RWPE1 (cell line): ENCODE measurements around the gene ABCA2.

Experiments used
- CTCF ChIA-PET: fragments of 350-600 bp; sonication (Branson Sonifier 250); formaldehyde crosslinking; extraction: SDS; loops from one replicate; lab custom pipeline; 2021; lab: Yijun Ruan, JAX
- POLR2A ChIA-PET: fragments of 400-600 bp; formaldehyde crosslinking; extraction: SDS; loops from one replicate; lab custom pipeline; 2020; ENCODE audit warnings: antibody characterized with exemption; ENCODE audit not compliant: low non-redundant PET; lab: Yijun Ruan, JAX
- DNase-seq: peaks from one replicate; pipeline ENCODE4 v3.0.0; 2012; ENCODE audit warnings: low spot score
- H3K27ac ChIP-seq: fragments of 450-650 bp; 2 replicates; pipeline ENCODE4 v1.5.1; 2017
- CTCF ChIP-seq: fragments of 450-650 bp; conservative IDR thresholded peaks from 2 replicates; pipeline ENCODE4 v1.5.1; 2017; ENCODE audit warnings: low read depth, mild to moderate bottlenecking

Gene ABCA2, protein sequence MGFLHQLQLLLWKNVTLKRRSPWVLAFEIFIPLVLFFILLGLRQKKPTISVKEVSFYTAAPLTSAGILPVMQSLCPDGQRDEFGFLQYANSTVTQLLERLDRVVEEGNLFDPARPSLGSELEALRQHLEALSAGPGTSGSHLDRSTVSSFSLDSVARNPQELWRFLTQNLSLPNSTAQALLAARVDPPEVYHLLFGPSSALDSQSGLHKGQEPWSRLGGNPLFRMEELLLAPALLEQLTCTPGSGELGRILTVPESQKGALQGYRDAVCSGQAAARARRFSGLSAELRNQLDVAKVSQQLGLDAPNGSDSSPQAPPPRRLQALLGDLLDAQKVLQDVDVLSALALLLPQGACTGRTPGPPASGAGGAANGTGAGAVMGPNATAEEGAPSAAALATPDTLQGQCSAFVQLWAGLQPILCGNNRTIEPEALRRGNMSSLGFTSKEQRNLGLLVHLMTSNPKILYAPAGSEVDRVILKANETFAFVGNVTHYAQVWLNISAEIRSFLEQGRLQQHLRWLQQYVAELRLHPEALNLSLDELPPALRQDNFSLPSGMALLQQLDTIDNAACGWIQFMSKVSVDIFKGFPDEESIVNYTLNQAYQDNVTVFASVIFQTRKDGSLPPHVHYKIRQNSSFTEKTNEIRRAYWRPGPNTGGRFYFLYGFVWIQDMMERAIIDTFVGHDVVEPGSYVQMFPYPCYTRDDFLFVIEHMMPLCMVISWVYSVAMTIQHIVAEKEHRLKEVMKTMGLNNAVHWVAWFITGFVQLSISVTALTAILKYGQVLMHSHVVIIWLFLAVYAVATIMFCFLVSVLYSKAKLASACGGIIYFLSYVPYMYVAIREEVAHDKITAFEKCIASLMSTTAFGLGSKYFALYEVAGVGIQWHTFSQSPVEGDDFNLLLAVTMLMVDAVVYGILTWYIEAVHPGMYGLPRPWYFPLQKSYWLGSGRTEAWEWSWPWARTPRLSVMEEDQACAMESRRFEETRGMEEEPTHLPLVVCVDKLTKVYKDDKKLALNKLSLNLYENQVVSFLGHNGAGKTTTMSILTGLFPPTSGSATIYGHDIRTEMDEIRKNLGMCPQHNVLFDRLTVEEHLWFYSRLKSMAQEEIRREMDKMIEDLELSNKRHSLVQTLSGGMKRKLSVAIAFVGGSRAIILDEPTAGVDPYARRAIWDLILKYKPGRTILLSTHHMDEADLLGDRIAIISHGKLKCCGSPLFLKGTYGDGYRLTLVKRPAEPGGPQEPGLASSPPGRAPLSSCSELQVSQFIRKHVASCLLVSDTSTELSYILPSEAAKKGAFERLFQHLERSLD (N-terminal part only)

GRCh38 chr9:137027369-137028262, at the start of gene ABCA2:
Gene ABCA2, minus strand, starts transcription at chr9:137028237. Its CDS starts 97 bp downstream, at chr9:137028140.
- TF ChIP-seq CTCF: no peak
- POLR2A ChIA-PET: no interaction called here
- CTCF ChIA-PET: interaction anchor here (0.6 to 4.7 kb wide), 14 partner anchors 8 to 426 kb away, joined by 3 to 44 read pairs (median 10); partner anchors contain the start of genes NPDC1, PAXX and SAPCD2
- peak within 1 kb of the TSS; percentile 81 for H3K27ac ChIP-seq
- no peak for DNase-seq

DNA sequence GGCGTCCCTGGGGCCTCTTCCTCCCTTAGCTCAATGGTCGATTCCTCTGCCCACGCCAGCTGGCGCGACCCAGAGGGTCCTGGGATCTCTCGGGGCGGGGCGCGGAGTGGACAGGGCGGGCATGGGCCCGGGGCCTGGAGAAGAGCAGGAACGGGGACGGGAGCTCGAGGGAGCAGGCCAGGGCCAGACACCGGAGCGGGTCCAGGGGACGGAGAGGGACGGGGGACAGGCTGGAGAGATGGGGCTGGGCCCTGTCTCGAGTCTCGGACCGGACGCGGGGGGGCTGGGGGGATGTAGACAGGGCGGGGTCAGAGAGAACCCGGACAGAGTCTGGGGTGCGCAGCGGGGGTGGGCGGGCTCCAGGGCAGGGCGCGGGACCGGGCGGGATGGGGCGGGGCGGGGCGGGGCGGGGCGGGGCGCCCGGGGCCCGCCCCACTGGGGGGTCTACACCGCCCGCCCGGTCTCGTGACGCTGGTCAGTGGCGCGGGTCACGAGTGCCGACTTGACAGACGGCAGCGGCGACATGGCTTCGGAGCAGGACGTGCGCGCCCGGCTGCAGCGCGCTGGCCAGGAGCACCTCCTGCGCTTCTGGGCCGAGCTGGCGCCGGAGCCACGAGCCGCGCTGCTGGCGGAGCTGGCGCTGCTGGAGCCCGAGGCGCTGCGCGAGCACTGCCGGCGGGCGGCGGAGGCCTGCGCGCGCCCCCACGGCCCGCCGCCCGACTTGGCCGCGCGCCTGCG, 49.1 kb upstream of the ABCA2 start, which contains the start of gene UAP1L1:
UAP1L1 (plus strand) TSS at position 508 of the 738 bp plus-strand sequence; CDS start at position 524, 16 bp downstream.
- ChIA-PET POLR2A (no interaction called here), CTCF (interaction anchor here (1.2 to 2.6 kb wide), 4 partner anchors 9 to 42 kb away, joined by 3 to 12 read pairs (median 8); partner anchors contain the start of gene NPDC1)
- DNase-seq: no peak
- TF ChIP-seq CTCF: no peak
- peak within 1 kb of the TSS; percentile 97 for H3K27ac ChIP-seq

DNA sequence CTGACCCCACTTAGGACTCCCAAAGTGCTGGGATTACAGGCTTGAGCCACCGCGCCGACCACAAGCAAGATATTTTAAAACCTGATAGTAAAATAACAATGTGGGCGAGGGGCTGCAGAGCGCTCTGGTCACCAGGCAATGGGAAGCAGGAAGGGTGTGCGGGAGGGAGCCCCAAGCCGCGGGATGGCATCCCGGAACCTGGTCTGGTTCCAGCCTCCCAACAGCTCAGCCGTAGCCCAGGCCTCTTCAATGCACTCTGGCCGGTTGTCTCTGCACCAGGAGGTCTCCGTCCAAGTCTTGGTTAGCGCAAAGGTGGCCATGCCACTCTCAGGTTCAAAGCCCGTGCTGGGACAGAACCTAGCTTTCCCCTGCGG, 48.6 kb upstream of the ABCA2 start:
- ChIA-PET POLR2A (no interaction called here), CTCF (interaction anchor here (0.8 to 2.6 kb wide), 5 partner anchors 9 to 42 kb away, joined by 3 to 12 read pairs (median 7); partner anchors contain the start of gene NPDC1)
- peak overlapping the region; percentile 97 for H3K27ac ChIP-seq
- no peak for TF ChIP-seq CTCF
- DNase-seq: no peak

DNA sequence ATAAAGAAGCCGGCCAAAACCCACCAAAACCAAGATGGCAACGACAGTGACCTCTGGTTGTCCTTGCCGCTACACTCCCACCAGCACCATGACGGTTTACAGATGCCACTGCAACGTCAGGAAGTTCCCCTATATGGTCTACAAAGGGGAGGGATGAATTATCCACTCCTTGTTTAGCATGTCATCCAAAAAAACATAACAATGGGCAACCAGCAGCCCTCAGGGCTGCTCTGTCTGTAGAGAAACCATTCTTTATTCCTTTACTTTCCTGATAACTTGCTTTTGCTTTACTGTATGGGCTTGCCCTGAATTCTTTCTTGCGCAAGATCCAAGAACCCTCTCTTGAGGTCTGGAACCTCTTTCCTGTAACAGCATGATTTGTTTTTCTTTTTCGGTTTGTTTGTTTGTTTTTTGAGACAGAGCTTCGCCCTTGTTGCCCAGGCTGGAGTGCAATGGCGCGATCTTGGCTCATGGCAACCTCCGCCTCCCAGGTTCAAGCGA, 47.3 kb upstream of the ABCA2 start:
- POLR2A ChIA-PET: interaction anchor here (0.7 kb wide), 1 partner anchor 10 kb away, joined by 6 read pairs; no protein-coding TSS in a partner anchor
- no peak for DNase-seq
- CTCF ChIA-PET: interaction anchor here (0.7 to 2.6 kb wide), 3 partner anchors 11 to 33 kb away, joined by 3 to 10 read pairs (median 3); partner anchors contain the start of gene NPDC1
- H3K27ac ChIP-seq: peak overlapping the region; percentile 97
- TF ChIP-seq CTCF: no peak
